Stimulated activated naive CD4-positive, alpha-beta T cell treated with Interleukin-2 at 50 U/mL for 16 hours (primary cell): ENCODE measurements around the gene RACGAP1.

Experiments used
- DNase-seq: peaks from one replicate; lab custom pipeline; 2025; lab: John Stamatoyannopoulos, UW

The RACGAP1 gene

DNA sequence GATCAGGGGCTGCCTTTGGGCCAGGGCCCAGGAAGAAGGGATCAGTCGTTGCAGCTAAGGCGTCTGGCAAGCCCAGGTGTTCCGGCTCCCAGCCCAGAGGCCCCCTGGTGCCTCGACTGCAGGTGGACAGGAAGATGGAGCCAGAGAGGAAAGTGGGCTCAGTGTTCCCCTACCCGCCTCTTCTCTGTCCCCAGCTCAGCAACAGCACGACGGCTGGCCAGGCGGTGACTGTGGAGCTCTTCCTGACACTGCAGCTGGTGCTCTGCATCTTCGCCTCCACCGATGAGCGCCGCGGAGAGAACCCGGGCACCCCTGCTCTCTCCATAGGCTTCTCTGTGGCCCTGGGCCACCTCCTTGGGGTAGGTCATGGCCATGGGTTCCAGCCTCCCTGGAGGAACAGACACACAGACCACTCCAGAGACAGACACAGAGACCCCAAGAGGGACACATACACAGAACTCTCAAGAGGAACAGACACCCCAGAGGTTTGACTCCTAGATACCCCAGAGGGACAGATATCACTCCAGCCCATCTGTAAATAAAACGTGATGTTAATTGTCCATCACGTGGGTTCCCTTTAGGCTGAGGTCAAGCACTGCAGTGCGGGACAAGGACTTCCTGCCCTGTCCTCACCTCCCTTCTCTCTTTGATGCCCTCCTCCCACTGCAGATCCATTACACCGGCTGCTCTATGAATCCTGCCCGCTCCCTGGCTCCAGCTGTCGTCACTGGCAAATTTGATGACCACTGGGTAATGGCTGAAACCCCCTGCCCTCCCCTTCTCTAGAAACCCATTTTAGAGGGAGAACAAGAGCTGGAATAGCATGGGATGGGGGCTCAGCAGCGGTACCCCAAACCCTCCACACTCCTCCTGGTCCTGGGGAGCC, 71.1 kb downstream of the RACGAP1 start:
- DNase-seq = no peak

DNA sequence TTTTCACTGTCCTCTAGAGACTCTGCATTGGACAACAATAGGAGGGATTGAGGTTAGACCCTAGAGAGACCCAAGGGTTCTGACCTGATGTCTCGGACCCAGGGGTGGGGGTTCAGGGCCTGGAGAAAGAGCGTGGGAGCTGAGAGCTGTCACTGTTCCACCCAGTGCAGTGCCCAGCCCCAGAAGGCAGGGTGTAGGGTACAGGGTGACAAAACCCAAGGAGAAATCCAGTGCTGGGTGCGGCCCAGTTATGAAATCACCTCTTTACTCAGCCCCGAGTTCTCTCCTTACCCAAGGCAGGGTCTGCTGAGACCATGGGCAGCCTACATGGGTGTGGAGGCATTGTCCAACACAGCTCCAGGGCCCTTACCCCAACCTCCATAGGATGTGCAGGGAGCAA, 72.1 kb downstream of the RACGAP1 start:
- DNase-seq = no peak

DNA sequence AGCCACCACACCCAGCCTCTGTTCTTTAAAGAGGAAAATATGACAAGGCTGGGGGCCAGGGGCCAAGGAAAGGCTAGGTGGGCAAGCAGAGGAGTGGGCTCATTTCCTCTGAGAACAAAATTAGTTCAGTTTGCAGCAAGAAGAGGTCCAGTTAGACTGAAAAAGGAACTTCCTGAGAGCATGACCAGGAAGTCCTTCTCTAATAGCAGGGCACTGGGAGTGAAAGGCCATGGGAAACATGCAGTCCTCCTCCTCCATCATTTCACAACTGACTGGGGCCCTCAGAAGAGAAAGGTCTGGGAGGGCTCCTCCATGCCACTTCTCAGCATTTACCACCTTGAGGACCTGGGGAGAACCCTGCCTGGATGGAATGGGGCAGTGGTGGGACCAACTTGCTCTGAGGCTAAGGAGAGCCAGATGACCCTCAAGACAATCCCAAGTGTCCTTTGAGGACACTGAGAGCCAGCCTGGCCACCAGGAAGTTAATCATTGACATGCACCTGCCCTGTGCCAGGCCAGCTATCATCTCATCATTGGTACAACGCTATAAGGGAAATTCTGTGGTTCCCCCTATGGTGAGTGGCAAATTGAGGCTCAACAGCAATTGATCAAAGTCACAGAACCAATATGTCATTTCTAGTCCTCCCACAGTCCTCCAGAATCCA, 72.8 kb downstream of the RACGAP1 start:
- no peak for DNase-seq

DNA sequence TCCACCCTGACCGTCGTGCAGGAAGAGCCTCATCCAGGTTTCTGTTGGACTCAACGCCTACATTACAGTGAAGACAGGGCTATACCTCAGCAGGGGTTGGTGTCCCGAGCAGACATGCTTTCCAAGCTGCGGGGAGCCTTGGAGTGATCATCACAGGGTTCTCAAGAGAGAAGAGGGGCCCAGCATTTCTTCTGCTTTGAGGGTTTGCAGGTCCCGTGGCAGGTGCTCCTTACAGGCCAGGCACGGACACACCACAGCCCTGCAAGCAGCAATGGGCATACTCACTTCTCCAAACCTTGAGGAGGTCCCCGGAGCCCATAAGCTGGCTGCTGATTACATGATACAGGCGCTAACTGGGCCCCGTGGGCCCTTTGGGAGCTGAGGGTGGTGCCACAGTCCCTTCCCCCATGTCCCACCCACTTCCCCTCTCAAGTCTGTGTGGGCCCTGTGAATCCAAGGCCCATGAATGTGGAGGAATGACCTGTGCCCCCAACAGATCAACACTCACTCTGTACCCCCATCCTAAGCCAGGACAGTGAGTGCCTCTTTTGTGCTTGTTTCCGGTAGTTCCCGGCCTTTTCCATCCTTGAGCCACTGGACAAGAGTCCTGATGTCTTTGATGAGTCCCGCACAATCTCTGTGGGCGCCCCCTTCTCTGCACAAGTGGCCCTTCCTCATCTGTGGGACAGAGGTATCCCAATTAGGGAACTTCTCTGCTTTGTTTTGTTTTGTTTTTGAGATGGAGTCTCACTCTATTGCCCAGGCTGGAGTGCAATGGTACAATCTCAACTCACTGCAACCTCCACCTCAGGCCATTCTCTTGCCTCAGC, 73.7 kb downstream of the RACGAP1 start:
- no peak for DNase-seq

DNA sequence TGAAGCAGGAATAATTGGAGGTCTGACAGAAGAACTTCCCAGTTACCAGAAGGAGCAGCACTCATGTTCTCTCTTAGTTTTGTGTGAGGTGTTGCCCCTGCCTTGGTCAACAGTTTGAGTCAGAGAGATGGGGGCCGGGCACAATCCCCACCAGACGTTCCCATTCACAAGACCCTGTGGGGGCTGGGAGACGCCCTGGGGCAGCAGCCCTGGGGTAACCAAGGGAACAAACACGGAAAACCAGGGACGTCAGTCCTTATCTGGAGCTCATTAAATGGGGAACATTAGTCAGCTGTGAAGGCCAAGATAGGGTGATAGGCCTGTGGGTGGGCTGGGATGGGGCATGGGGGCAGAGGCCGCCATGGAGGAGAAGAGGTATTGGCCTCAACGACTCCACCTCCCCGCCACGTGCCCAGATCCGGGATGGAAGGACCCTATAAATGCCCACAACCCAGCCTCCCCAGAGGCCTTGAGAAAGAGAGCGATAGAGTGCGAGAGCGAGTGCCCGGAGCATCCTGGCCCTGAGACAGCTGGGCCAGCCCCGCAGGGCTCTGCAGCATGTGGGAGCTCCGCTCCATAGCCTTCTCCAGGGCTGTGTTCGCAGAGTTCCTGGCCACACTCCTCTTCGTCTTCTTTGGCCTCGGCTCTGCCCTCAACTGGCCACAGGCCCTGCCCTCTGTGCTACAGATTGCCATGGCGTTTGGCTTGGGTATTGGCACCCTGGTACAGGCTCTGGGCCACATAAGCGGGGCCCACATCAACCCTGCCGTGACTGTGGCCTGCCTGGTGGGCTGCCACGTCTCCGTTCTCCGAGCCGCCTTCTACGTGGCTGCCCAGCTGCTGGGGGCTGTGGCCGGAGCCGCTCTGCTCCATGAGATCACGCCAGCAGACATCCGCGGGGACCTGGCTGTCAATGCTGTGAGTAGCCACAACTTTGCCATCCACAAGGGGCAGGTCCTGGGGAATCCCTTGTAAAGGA, 74.7 kb downstream of the RACGAP1 start, which contains the start of gene AQP2:
TSS of gene AQP2 (plus strand) at position 465 of the 979 bp plus-strand sequence. CDS start at position 559, 94 bp downstream.
- DNase-seq = no peak

DNA sequence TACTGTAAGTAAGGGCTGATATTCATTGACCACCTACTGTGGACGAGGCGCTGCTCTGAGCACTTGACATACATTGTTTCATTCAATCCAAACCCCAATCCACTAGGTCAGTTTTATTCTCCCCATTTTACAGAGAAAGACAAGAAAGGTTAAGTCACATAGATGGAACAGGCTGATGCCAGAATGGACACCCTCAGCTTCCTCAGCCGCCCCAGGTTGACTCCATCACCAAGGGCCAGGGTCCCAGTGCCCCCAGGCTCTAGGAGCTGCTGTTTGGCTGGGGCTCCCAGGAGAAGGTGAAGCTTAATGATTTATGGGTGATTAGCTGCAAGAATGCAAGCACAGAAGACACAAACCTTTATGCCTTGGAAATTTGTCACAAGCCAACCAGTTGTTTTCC, 75.4 kb downstream of the RACGAP1 start:
- no peak for DNase-seq

DNA sequence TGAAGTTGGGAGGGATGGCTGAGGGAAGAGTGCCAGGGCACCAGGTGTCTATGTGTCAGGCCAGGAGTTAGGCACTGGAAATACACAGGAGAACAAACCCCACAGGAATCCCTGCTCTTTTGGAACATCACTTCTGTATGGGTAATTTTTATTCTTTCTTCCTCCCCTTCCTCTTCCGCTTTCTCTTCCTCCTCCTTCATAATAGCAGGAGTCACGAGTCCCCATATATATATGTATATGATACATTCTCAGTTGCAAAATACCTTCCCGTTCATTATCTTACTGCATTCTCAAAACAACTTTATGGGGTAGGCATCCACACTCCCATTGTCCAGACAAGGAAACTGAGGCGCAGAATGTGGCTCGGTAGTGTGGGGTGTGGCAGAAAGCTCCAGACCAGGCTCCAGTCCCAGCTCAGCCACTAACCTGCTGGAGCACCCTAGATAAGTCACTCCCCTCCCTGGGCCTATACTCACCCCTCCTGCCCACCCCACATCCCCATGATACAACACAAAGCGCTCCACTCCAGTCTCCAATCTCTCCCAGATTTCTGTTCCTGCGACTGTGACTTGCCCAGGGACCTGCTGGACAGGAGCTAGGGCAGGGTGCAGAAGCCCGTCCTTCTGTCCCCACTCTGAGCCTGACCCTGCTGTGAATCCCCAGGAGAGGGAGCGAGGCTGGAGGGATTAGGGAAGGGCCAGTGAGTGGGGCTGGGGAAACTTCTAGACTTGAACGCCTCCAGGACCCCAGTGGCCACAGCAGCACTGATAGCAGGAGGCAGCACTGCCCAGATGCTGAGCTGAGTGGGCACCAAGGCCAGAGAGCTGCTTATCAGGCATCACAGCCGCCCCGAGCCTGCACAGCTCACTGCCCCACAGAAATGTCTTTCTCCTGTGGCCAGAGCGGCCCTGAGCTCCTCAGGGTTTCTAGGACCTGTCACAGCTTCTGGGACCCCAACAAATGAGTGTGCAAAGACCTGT, 76.1 kb downstream of the RACGAP1 start:
- no peak for DNase-seq

DNA sequence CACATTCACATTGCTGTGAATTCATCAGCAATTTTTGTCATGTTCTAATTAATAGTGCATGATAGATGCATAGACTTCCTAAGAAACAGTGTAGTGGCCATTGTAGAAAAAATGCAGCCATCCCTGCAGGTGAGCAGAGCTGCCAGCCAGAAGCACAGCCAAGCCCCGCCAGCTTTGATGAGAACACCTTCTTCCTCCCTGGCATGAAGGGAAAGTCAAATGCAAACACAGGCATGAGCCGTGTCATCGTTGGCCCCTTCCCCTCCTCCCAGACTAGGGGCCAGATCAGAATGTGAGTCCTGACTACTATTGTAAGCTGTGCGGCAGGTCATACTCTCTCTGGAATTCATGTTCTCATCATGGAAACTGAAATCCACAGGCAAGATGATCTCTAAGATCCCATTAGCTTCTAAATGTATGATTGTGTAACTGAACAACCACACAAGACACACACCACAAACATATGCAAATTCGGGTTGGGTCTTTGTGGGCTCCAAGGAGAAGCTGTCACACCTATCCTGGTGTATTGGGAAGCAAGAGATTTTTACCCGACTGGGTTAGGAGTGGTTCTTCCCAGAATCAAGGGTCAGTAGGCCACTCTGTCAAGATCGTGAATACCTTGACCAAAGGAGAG, 77.6 kb downstream of the RACGAP1 start:
- no peak for DNase-seq

DNA sequence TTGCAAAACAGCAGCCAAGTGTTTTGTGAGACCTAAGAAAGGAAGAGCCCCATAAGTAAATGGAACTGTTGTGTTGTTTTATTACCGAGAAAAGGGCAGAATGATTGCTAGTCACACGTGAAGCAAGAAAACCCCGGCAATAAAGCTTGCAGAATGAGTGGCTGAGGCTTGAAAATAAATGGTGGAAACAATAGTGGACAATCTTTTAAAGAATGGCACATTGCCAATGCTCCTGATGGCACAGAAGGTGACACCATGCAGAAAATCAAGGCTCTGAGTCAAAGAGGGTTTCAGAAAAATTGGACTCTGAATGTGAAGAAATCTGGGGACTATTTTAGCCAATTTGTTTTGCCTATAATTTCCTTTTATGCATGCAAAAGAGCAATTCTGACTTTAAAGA, 78.8 kb downstream of the RACGAP1 start:
- DNase-seq = no peak

DNA sequence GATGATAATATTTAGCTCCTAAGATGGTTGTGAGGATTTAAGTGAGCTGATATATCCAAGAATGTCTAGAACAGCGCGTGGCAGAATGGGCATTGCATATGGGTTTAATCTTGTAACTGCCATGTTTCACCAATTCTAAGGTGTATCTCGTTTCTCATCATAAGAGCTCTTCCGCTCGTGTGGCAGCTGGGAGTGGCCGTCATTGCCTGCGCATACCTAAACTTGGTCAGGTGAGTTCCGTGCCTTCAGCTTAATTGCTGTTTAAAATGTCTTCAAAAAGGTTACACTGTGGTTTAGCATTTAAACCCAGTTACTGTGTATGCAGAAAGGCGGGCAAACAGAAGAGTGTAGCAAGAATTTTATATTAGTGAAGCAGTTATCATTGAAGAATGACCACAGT, 79.2 kb downstream of the RACGAP1 start:
- no peak for DNase-seq

DNA sequence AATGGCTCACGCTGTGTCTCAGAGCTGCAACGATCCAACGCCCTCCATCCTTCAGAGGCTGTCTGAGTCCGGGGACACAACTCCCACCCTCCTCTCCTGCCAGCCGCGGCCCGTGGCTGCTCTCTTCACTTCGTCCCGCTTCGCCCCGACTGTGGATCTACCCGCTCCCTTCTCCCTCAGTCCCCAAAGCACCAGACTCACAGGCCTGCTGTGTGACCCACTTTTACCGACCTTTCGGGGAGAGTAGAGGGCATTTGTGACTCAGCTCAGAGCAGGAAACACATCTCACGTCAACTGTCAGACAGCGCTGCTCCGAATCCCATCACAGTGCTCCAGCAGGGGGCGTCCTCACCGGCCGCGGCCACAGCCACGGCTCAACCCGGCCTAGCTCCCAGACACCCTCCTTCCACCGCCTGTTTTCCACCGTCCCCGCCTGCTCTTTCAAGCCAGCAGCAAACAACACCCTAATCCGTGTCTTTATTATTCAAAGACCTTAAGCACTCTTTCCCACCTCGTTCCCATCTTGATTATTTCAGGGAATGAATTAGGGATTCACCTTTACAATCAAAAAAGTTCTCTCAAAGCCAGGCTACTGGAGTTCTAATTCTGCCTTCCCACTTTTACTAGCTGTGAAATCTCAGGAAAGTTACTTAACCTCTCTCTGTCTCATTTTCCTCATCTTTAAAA, 79.8 kb downstream of the RACGAP1 start:
- DNase-seq = peak; percentile 81

DNA sequence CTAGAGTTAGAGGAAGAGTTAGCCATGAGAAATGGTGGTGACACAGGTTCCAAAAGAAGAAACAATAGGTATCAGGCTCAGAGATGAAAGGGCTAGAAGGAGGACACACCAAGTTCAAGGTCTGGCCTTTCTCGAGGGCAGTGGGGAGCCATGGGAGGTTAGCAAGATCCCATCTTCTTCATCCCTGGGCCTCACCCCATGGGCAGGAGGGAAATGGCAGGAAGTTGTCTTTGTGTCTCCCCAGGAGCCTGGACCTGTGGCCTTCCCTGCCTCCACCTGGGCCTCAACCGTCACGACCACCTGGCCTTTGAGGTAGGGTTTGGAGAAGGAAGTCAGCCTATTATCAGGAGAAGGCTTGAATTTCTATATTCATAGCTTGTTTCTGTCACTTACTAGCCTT, 80.6 kb downstream of the RACGAP1 start:
- no peak for DNase-seq

DNA sequence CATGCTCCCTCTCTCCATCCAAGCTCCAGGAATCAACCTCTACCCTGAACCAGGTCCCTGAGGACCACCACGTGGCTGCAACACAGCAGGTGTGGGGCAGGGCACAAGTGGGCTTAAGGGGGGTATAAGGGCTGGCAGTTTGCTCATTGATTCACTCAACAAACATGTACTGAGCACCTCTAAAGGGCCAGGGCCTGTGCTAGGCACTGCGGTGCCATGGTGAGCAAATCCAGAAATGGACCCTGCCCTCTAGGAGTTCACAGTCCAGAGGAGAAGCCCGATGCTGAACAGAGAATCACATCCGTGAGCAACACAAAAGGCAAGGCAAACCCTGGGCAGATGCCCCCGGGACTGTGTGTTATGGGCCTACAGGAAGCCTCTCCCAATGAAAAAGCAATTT, 81.2 kb downstream of the RACGAP1 start:
- DNase-seq = no peak

DNA sequence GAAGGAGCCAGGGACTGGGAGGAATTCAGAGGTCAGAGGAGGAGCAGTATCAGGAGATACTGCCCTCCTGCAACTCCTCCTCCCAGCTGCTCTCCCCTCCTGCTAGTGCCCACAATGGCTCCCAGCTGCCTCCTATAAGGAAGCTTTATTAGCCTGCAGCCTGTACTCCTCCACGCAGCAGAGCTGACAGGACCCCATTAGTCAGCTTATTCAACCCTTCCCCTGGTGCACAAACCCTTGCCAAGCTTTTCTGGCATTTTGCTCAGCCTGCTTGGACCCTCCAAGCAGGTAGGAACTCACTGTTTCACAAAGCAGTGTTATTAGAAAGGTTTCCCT, 81.7 kb downstream of the RACGAP1 start:
- DNase-seq = no peak

DNA sequence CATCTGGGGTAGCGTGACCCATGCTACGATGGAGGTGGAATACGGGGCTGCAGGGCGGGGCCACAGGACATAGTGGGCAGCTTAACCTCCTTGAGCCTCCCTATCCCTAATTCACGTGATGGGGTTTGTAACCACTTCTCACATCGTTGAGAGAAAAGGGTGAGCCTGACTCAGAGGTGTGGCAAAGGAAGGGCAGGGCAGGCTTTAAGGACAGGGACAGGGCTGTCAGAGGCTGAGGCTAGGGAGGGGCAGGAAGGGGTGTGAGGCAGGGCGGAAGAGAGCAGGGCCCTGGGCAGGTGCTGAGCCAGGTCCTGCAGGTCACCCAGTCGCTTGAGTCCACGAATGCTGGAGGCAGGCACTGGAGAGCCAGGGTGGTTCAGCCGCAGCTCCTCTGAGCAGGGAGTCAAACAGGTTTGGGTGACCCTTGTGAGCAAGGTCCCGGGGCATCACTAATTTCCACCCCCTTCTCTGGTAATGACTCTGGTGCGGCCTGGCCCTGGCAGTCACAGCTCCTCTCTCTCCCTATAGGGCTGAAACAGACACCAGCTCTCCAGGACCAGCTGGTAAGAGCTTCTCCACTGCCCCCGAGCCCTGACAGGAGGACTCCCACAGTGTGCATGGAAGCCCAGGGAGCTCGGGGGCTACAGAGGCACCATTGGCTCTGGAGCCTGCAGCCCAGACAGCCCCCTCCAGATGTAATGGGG, 82.2 kb downstream of the RACGAP1 start:
- no peak for DNase-seq

DNA sequence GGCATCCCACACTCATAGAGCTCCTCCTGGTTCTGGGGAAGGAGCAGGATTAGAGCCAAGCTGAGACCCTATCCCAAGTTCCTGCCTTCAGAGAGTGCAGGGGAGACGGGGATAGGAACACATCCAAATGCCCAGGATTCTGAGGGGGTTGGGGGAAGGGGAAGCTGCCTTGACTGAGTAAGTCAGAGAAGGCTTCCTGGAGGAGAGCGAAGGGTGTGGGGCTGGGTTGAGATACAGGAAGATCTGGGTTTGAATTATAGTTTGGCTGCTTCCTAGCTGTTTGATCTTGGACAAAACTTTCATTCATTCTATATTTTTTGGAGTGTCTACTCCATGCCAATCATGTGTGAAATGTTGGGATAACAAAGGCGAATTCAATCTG, 82.8 kb downstream of the RACGAP1 start:
- no peak for DNase-seq

DNA sequence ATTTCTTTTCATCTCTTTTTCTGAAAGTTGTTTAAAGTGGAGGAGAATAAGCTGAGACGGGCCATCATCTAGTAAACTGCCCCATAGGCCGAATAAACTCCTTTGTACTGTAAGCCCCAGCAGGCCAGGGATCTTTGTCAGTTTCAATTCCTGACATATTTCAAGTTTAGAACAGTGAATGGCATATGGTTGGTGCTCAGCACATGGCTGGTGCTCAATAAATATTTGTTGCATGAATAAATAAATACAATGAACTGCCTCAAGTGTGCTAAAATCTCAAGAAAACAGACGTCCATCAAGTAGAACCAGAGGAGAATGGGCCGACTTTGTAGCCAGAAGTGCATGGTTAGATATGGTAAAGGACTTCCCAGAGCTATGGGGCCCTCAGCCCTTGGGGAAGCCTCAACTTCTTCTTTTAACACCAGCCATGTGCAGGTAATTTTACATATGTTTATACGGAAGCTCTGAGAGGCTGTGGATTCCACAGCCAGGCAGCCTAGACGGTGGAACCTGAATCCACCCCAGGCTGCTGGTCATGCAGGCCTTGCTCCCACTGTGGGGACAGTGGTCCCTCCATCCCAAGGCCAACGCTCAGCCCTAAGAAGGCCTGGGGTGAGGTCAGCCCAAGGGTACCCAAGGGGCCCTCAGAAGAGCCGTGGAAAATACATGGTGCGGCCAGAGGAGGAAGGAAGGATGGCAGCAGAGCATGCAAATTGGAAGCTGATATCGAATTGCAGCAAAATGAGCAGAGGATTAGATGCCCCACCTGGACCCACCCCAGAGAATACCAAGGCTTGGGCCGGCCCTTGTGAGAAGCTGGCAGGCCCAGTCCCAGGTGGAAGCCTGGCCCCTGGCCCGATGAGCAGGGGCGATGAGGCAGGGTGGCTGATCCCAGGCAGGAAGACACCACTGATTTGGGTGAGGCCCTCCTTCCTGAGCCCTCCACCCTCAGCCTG, 83.5 kb downstream of the RACGAP1 start:
- DNase-seq = no peak
